HG03521 (cell line): ENCODE results near the gene BCL7B.
"Not testable (repeated sequence)": the region's sequence is repeated elsewhere in the genome, so short reads cannot be mapped to it uniquely, and the experiment has no call there.

Experiments used
- ATAC-seq: cut with Tn5 transposase; IDR thresholded peaks from one replicate; pipeline ENCODE4 v1.9.1; 2021; ENCODE audit warnings: mild to moderate bottlenecking, moderate library complexity; ENCODE audit not compliant: unreplicated experiment

BCL7B gene

DNA sequence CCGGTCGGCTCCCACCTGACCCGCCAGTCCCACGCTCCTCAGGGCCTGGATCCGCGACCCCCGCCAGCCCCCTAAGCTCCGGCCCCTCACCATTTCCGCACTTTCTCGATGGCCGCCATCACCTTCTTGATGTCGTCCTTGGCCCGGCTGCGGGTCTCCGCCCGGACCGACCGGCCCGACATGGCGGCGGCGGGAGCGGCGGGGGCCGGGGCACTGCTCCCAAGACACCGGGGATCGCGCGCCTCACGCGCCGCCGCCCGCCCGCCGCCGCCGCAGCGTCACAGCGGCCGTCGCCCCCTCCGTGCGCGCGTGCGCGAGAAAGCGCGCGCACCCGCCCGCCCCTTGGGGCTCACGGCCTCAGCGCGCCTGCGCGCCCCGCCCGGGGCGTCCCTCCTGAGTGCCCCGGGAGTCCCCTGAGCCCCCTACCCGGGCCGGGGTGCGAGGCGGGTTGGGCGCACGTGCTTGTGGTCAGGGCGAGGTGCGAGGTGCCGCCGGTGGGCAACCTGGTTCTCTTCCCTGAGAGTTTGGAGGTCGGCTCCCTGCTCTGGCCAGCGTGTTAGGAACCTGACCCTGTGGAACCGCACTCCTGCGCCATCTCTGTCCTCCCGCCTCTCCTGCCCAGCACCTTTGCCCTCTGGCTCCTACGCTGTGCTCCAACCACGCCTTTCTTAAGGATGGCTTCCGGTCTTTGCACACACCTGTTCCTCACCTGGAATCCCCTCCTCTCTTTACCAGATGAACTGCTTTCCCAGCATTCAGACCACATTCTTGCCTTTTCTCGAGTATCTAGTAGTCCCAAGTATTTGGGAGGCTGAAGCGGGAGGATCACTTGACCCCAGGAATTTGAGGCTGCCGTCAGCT, at the start of gene BCL7B:
Gene BCL7B (minus strand): TSS at position 294 of the 861 bp plus-strand sequence. CDS start 112 bp downstream, at position 182.
- peak; percentile 46 for ATAC-seq

DNA sequence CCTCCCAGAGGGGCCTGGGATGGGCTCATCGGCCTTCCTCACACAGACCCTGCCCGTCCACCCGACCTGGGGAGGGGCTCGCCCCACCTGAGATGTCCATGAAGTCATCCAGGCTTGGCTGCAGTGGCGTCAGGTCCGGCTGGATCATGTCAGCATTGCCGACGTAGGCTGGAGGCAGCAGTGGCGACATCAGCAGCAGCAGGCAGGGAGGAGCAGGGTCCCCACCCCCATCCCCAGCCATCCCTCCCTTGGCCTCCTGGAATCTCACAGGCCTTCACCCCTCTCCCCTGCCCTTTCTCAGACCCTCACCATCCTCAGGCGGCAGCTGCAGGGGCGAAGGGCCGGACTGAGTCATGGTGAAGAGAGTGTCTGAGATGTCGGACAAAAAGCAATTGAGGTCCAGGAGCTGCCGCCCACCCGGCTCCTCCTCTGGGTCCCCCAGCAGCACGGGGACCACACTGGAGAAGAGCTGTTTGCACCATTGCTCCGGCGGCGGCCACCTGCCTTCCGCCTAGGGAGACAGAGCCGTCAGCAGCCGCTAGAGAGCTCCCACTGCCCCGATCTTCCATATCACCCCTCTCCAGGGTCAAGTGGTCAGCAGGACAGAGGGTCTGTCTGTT, 48.2 kb upstream of the BCL7B start:
- no peak for ATAC-seq

DNA sequence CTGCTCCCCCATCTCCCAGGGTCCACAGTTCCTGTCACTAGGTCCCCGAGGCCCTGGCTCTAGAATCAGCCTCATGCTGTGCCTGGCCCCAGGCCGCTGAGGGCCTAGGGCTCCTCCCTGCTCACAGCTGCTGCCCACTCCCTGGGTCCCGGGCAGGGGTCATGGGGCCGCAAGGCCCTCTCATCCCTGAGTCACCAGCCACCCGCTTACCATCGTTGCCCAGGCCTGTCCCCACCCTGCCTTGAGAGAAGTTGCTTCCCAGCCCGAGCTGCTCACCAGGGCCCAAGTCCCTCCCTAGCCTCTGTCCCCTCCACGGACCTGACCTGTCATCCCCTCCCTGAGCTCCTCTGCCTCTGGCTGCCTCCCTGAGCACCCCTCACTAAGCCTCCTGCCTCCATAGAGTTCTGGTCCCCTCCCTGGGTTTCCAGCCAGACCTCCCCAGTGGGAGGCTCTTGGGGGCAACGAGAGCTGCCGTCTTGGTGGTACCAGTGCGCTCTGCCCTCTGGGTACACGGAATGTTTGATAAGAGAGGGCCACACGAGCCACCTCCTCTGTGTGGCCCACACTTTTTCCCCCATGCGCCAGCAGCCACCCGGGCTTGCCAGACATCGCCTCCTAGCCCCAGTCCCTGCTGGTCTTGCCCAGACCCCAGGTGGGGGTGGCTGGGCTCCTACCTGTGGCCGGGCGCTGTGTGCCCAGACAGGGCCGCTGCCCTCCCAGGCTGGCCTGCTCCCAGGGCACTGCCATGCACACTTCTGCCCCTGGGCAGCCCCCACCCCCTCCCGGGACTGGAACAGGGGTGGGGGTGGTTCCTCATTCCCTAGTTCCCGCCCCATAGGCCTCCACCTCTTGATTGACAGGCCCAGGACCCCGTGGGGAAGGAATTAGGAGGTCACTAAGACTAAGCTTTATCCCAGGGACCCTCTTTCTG, 45.5 kb upstream of the BCL7B start:
- ATAC-seq, result no peak

DNA sequence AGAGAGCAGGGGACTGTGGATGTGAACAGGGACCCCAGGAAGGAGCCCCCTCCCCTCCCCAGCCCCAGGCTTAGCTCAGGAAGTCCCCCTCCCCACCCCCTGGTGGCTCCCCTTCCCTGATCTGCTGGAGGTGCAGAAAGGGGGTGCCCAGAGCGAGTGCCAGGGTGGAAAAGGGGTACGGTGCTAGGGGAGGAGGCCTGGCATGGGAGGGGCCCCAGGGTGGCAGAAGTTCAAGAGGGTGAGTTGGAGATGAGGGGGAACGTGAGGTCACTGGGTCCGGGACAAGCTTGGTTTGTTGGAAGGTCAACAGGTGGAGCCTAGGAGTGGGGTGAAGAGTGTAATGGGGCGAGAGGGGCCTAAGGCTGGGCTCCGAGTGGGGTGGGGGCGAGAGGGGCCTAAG, 42.4 kb upstream of the BCL7B start:
- no peak for ATAC-seq

DNA sequence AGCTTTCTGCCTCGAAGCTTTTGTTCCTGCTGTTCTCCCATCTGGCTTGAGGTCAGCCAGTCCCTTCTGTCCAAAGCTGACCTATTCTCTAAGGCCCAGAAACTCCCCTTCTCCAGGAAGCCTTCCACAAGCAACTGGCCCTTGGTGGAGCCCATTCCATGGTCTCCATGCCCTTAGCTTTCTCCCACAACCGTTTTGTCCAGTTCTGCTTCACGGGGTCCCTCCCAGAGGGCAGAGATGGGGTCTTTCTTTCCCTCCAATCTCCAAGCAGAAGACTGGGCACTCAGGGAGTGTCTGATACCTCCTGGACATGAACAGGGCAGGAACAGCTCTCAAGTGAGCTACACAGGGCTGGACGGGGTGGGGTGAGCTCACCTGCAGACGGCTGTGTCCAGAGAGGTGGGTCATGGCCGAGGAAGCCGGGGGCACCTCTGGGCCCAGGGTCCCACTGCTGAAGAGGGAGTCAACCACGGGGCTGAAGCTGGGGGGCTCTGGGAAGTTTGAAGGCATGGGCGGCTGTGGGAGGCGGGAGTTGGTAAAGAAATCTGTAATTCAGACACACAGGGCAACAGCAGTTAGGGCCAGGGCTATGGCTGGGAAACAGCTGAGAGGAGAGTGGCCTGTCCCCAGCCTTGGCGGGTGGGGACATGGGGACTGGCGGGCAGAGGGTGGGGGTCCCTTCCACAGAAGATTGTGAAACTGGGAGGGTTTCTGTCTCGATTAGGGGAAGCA, 41.8 kb upstream of the BCL7B start:
- ATAC-seq, result no peak

DNA sequence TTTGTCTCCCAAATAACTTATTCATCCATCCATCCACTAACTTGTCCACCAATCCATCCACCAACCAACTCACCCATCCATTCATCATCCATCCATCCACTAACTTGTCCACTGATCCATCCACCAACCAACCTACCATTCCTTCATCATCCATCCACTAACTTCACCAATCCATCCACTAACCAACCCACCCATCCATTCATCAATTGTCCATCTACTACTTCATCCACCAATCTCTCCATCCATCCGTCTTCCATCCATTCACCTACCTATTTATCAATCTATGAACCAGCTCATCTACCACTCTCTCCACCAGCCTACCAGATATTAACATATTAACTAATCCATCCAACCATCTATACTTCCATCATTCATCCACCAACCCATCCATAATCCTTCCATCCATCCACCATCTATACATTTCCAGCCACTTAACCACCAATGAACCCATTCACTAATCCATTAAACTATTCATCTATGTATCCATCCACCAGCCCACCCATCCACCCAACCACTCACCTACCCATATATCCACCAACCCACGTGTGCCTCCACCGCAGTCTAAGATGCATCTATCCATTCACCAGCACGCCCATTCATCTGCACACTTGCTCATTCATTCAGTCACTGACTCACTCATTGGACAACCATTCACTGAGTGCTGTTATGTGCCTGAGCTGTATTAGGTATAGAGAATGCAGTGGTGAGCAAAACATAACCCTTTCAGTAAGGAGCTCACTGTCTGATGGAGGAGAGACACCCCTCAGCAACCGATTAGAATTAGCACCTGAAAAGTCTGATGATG, 40.7 kb upstream of the BCL7B start:
- no peak for ATAC-seq

DNA sequence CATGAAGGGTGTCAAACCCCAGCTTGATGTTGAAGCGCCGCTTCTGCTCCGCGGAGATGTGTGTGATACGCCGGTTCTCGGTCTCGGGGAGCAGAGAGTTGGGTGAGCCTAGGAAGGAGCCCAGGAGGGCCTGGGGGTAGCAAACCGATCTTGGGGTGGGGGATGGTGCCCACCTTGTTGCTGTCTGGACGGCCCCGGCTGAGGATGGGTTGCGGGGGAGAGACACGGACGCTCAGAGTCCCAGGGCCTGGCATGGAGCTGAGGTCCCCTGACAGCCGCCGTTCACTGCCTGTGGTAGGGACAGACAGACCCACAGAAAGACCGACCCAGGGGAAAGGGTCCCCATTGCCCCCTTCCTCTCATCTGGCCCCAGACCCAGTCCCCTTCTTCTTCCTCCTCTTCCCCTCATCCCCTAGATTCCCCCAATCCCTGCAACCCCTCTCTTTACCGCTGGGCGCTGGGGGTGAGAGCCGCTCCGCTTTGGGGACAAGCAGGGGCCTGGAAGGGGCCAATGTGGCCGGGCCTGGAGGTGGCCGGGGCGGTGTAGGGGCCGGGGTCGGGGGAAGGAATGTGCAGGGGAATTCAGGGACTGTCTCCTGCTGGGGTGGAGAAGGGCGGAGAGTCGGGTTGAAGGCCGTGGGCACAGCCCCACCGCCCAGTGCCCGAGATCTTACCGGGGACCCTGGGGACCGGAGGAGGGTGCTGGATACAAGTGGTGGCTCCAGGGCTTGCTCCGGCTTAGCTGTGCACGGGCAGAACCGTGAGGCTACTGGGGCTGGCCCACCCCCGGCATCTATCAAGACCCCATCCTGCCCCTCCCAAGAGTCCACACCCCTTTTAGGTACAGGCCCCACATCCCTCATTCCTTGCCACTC, 38.9 kb upstream of the BCL7B start:
- no peak for ATAC-seq

DNA sequence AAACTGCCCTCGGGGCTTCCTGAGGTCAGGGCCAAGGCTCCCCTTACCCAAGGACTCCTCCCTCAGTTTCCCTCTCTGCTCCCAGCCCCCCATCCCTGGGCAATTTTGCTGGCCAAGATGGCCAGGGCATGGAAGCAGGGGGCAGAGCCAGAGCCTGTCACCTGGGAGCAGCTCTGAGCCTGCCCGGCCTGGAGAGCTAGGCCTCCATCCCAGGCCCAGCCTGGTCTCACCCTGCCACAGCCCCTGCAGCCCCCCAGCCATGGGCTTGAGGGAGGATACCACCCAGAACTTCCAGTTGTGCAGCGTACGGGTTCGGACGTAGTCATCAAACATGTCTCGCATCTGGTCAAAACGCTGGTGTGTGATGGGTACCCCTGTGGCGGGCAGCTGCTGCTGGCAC, 37.9 kb upstream of the BCL7B start:
- no peak for ATAC-seq

DNA sequence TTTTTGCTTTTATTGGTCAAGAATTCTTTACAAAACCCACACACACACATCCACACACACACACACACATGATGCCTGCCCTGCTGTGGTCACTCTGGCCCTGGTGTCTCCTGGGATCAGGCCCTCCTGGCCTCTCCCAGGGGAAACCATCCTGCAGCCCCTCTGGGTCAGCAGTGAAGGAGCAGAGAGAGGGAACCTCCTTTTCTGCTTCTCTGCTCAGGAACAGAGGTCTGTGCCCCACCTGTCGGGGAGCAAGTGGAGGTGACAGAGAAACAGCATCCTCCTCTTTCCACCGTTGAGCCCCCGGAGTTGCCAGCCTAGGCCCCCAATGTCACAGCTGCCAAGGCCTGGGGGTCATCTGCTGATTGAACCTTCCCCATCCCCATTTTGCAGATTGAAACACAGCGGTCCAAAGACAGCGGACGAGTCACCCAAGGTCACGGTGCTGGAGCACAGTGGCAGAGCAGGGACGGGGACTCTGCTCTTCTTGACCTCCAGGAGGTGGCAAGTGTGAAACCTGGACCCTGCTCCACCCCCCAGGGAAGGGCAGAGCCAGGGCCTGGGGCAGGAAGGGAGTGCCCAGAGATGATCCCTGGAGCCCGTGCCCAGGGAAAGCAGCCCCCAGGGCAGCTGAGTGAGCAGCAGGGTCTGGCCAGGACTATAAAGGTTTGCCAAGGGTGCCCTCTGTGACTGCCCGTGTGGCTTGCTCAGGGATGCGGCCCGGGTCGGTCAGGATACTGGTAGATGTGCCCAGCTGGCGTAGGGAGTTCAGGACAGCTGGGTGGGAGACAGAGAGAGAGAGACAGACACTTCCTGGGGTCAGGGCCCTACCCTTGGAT, 35.9 kb upstream of the BCL7B start:
- ATAC-seq, result no peak

DNA sequence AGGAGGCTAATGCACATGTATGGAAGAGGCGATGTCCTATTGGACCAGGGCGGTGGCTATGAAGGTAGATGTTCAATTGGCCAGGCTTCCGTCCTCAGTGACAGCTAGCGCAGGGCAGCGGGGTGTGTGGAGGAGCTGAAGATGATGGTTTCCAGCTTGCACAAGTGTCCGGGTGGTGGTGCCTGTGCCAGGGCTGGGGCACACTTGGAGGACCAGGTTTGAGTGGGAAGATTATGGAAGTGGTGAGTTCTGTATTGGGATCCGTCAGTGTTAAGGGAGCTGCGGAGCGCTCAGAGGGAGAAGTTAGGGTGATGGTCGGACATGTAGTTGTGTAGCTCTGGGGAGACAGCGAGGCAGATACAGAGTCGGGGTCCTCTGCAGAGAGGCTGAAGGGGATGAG, 29.4 kb upstream of the BCL7B start:
- ATAC-seq, result no peak

DNA sequence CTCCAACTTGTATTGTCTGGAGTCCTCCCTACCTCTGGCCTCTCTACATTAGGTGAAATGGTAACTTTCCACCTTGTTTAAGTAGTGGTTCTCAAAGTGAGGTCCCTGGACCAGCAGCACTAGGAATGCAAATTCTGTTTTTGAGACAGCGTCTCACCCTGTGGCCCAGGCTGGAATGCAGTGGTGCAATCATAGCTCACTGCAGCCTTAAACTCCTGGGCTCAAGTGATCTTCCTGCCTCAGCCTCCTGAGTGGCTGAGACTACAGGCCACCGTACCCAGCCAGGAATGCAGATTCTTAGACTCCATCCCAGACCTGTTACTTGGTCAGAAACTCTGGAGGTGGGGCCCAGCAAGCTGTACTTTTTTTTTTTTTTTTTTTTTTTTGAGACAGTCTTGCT, 27.7 kb upstream of the BCL7B start:
- ATAC-seq, result no peak

DNA sequence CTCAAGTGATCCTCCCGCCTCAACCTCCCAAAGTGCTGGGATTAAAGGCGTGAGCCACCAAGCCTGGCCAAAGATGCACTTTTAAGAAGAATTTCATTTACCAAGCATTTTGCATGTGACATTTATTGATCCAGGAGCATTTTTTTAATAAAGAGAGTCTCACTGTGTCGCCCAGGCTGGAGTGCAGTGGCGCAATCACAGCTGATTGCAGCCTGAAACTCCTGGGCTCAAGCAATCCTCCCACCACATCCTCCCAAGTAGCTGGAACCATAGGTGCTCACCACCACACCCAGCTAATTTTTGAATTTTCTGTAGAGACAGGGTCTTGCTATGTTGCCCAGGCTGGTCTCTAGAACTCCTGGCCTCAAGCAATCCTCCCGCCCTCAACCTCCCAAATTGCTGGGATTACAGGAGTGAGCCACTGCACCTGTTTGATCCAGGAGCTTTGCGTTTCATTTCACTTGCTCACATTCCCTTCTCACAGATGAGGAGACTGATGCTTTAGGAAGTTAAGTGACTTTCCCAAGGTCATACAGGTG, 25.2 kb upstream of the BCL7B start:
- no peak for ATAC-seq

DNA sequence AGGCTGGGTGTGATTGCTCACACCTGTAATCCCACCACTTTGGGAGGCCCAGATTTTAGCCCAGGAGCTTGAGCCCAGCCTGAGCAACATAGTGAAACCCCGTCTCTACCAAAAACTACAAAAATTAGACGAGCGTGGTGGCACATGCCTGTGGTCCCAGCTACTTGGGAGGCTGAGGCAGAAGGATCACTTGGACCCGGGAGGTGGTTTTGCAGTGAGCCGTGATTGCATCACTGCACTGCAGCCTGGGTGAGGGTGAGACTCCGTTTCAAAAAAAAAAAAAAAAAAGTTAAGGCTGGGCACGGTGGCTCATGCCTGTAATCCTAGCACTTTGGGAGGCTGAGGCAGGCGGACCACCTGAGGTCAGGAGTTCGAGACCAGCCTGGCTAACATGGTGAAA, 23.5 kb upstream of the BCL7B start:
- ATAC-seq, result not testable (repeated sequence)

DNA sequence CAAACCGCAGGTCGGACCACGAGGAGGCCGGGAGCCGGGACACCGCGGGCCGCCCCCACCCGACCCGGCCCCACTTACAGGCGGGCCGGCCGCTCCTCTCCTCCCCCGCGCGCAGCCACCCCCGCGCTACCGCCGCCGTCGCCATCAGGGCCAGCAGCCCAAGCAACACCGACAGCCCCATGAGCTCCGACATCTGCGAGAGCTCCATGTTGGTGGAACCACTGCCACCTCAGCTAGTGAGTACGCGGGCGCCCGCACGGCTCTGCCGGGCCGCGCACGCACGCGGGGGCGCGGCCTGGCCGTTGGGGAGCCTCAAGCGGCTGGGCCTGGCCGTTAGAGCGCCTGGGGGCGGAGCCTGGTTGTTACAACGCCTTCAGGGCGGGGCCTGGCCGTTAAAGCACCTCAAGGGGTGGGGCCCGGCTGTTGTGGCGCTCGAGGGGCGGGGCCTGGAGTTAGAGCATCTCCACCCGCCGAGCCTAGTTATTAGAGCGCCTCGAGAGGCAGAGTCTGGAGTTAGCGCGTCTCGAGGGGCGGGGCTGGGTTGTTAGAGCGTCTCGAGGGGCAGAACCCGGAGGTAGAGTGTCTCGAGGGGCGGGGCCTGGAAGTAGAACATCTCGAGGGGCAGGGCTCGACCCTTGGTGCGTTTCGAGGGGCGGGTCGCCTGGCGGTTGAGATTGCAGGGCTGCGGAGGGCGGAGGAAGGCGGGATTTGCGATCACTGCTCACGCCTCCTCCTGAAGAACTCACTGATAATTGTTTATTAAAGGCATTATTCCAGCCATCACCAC, 21.0 kb upstream of the BCL7B start, which contains the start of gene TBL2:
Gene TBL2 (minus strand): TSS at position 238 of the 787 bp plus-strand sequence. CDS start 30 bp downstream, at position 208.
- ATAC-seq, result peak; percentile 84

DNA sequence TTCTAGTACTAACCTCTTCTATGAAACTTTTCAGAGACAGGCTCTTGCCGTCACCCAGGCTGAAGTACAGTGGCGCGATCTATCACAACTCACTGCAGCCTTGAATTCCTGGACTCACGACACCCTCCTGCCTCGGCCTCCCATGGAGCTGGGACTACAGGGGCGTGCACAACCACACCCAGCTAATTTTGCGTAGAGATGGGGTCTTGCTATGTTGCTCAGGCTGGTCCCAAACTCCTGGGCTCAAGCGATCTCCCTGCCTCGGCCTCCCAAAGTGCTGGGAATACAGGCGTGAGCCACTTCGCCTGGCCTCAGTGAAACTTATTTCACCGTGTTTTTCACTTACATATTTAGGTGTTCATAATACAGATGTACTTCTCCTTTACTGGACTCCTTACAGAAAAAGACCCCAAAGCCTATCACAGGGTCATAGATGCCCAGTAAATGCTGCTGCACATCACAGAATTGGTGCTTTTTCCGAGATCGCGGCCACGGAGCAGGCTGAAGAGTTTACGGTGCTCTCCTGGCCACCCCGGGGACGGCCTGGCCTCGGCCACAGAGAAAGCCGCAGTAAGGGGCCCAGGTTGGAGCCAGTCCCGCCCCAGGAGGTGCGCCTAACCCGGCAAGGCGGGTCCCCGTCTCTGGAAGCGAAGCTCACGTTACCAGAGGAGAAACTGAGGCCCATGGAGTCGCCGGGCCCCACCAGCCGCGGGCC, 20.3 kb upstream of the BCL7B start:
- peak; percentile 18 for ATAC-seq

DNA sequence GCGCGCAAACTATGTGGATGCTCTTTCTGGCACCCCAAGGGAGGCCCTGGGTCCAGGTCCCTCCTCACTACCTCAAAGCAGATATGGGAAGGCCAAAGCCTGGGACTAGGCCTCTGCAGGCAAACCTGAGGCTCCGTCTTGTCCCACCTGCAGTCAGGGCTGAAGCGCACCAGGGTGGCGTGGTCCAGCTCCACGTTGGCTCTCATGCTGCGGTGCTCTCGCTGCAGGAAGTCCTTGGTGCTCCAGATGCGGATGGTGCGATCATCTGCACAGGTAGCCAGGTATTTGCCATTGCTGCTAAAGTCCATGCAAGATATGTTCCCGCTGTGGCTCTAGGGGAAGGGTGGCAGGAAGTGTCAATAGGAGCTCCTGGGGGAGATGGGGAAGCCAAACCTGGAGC, 16.3 kb upstream of the BCL7B start:
- ATAC-seq, result no peak
